NCI-H2227 (cell line): ENCODE data around the gene UBXN2A.

Experiments used
- DNase-seq: peaks from one replicate; lab custom pipeline; 2025; ENCODE audit not compliant: unreplicated experiment; lab: John Stamatoyannopoulos, UW

Gene UBXN2A, protein sequence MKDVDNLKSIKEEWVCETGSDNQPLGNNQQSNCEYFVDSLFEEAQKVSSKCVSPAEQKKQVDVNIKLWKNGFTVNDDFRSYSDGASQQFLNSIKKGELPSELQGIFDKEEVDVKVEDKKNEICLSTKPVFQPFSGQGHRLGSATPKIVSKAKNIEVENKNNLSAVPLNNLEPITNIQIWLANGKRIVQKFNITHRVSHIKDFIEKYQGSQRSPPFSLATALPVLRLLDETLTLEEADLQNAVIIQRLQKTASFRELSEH

DNA sequence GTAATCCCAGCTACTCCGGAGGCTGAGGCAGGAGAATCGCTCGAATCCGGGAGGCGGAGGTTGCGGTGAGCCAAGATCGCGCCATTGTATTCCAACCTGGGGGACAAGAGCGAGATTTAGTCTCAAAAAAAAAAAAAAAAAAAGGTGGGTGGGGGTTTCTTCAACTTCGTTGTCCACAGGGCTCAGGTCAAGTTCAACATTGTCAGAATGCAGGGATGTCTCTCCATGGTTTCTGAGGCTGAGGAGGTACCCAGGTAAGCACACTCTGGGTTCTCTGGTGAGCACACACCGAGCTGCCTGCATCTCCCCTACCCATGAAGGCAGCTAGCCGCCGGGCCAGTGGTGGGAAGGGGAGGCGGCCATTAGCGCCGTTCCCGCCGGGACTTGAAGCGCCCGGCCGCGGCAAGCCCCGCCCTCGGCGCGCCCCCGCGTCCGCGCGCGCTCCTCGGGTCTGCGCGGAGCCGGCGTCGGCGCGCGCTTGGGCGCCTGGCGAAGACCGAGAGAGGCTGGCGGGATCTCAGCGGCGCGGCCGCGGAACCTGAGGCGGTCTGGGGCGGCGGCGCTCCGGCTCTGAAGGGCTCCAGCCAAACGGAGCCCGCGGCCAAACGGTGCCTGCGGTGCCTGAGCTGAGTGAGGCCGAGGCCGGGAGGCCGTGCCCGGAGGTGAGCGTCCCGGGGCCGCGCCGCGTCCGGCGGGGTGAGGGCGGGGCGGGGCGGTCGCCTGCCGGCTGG lies at the start of gene UBXN2A:
Gene UBXN2A, plus strand, starts transcription at position 477 of the 731 bp plus-strand sequence. CDS start 17,852 bp downstream, outside the sequence.
- DNase-seq, result peak; percentile 95

DNA sequence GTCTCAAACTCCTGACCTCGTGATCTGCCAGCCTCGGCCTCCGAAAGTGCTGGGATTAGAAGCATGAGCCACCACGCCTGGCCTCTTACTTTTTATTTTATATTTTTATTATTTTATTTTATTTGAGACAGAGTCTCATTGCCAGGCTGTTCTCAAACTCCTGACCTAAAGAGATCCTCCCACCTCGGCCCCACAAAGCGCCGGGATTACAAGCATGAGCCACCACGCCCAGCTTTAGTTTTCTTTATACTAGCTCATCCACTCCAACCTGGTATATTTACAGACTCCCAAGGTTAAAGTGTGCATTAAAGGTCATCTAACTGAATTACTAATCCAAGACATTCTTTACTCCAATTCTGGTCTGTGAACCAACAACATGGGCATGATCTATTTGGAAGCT lies 40.1 kb upstream of the UBXN2A start:
- DNase-seq, result no peak

DNA sequence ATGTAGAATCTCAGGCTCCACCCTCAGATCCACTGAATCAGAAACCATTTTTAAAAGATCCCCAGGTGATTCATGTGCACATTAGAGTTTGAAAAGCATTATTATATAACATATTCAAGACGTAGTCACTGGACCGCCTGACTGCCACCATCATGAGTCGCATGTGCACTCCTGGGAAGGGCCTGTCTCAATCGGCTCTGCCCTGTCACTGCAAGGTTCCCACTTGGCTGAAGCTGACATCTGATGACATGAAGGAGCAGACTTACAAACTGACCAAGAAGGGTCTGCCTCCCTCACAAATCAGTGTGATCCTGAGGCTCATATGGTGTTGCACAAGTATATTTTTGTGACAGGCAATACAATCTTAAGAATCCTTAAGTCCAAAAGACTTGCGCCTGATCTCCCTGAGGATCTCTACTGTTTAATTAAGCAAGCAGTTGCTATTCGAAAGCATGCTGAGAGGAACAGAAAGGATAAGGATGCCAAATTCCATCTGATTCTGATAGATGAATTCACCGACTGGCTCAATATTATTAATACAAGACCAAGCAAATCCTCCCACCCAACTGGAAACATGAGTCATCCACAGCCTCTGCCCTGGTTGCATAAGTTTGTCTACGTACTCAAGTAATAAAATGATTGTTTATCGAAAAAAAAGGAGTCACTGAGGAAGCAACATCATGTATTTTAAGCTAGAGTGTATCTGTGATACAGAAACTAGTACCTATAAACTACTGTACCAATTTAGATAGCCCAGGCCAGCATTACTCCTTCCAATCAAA lies 39.5 kb upstream of the UBXN2A start:
- no peak for DNase-seq

DNA sequence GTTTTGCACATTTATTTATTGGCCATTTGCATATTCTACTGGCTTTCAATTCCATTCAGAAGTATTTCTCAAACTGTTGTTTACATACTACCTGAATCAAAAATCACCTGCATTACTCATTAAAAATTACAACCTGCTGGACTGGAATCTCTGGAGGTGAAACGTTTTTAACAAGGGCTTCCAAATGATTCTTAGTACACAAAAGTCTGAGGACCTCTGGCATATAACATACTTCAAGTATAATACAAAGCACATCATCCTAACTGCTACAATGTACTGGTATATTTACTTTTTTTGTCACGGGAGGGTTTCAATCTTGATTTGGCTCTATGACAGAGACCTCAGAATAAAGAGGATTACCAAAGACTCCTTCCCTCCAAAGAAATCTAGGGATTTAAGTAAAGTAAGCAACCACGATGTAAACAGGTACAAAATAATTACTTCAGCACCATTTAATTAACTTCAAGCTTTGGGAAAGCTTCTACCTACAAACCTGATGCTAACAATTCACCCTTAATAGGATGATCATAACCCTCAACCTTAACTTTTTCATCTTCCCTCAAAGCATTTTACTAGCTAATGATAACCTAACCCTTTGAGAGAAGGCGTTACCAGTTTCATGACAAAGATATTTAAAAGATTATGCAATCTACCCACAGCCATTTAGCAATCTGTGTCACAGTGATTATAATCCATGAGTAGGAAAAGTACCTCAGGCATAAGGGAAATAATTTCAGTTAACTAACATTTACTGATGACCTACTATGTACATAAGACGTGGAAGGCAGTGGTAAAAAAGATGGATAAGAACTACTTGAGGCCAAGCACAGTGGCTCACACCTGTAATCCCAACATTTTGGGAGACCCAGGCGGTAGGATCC lies 38.1 kb upstream of the UBXN2A start:
- no peak for DNase-seq

DNA sequence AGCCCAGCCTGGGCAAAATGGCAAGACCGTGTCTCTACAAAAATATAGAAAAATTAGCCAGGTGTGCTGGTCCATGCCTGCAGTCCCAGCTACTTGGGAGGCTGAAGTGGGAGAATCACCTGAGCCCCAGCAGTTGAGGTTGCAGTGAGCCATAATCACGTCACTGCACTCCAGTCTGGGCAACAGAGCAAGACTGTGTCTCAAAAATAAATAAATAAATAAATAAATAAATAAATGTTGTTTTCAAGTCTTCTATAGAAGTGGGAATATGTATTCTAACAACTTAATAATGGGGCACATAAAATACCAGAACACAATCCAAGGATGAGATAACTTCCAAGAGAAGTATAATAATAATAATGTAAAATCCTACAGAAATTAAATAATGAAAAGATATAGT lies 37.2 kb upstream of the UBXN2A start:
- no peak for DNase-seq

DNA sequence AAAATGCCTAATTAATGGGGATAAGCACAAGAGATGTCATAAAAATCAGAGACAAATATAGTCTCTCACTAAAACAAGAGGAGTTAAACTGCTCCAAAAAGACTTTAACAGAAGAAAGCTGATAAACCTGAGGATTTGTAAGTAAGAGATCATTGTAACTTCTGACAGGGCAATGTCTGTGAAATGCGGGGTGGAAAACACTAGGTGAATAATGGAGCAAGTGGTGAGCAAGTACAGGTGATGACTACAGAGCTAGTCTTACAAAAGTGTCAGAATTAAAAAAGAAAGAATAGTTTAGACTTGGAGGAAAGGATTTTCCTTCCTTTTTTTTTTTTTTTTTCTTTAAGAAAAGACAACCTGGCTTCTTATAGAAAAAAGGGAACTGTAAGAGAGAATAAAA lies 36.0 kb upstream of the UBXN2A start:
- DNase-seq, result no peak

DNA sequence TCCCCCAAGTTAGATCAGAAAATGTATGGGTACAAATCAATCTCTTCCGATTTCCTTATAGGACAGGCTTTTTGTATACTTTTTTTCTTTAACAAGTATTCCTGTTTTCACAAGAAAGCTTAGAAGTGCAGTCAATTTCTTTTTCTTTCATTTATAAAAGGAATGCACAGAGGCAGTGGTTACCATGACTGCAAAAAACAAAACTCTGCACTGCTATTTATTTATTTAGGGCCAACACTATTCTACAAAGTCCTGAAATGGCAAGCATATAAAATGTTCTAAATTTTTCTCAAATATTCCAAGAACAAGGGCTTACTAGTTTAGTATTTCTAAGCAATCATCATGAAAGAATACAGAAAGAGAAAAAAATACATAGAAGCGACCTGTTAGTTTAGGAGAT lies 35.6 kb upstream of the UBXN2A start:
- DNase-seq, result no peak

DNA sequence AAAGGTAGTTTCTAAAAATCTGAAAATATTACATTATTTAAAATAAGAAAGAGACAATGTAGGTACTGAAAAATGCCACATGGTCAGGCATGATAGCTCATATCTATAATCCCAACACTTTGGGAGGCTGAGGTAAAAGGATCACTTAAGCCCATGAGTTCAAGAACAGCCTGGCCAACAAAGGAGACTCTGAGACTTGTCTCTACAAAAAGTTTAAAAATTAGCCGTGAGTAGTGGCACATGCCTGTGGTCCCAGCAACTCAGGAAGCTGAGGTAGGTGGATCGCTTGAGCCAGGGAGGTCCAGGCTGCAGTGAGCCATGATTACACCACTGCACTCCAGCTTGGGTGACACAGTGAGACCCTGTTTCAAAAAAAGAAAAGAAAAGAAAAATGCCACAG lies 35.1 kb upstream of the UBXN2A start:
- no peak for DNase-seq

DNA sequence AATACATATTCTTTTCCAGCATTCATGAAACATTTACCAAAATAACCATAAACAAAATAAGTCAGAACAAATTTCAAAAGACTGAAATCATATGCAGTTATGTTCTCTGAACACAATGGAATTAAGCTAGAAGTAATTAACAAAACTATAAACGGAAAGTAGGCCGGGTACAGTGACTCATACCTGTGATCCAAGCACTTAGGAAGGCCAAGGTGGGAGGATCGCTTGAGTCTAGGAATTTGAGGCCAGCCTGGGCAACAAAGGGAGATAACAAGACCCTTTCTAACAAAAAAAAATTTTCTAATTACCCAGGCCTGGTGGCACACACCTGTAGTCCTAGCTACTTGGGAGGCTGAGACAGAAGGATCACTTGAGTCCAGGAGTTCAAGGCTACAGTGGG lies 28.2 kb upstream of the UBXN2A start:
- no peak for DNase-seq

DNA sequence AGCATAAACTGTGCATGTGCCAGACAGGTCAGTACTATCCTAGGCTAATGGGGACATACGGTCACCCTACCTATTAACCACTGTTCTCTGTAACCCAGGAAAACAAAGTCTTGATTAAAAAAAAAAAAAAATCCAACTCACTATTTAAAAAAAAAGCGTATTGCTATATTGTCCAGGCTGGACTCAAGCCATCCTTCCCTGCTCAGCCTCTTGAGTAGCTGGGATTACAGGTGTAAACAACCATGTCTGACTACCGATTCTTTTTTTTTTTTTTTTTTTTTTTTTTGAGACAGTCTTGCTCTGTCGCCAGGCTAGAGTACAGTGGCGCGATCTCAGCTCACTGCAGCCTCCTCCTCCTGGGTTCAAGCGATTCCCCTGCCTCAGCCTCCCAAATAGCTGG lies 24.9 kb upstream of the UBXN2A start:
- no peak for DNase-seq

DNA sequence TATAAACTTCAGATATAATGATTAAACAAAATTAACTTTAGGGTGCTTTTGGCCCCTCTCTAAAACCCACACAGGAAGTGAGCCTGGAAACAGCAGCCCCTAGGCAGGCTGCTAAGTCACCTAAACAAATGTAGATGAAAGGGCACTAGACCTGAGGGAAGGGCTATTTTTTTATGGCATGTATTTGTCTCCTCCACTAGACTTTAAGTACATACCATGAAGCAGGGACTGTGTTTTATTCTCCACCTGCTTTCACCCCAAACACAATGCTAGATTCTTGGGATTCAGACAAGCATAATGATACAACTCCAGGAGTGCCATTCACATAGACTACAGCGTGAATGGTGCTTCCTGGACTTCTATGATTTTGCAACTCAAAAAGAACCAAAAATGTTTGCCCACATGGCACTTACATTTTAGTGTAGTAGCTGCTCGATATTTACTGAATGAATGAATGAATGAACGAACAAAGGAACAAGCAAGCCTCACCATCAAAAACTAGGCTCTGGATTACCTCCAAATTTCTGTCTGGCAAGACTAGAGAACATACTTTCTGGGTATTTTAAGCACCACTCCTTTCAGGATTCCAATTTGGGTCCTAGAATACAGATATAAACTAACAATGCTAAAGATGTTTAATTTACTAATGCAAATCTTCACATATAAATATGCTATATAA lies 23.4 kb upstream of the UBXN2A start:
- DNase-seq, result no peak

DNA sequence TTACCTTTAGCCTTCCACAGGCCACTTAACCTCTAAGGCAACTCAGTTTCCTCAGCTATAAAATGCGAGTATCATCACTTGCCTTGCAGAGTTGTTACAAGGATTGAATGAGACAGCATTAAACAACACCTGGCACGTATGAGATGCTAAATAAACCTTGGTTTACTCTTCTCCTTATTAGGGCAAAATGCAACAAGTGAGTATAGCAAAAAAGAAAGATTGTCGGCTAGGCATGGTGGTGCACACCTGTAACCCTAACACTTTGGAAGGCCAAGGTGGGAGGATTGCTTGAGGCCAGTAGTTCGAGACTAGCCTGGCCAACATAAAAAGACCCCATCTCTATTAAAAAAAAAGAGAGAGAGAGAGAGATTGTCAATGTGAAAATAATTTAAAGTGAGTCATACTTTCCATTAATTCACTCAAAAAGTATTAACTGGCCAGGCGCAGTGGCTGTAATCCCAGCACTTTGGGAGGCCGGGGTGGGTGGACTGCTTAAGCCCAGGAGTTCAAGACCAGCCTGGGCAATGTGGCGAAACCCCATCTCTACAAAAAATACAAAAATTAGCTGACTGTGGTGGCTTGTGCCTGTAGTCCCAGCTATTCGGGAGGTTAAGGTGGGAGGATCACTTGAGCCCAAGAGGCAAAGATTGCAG lies 21.3 kb upstream of the UBXN2A start:
- no peak for DNase-seq

DNA sequence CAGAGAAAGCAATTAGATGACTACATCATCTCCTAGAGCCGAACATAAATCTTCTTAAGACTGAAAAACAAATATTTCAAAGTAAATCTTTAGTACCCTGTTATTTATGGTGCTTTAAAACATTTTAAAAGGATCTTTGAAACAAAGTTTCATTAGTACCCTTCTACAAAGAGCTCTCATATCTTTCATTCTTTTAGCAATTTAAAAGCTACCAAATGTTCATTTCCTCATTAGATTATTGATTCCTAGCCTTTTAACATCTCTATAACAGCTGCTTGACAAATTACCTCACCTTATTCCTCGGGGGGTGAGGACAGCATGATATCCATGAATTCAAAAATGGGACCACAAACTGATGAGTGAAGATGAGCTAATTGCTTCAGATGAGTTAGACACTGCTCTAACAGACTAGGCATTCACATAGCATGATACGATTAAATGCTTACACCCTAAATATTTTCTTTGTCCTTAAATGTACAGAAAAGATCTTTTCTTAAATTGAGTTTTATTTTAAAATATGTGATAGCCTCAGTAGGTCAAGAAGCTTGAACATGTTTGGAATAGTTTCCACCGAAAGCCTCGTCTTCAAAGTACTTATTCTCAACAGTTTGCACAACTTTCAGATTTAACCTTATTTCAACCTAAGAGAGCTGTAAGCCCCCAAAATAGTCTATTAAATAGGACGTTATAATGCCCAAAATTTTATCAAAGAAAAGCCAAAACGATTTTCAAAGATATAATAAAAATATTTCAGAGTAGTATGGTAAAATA lies 15.5 kb upstream of the UBXN2A start:
- no peak for DNase-seq

DNA sequence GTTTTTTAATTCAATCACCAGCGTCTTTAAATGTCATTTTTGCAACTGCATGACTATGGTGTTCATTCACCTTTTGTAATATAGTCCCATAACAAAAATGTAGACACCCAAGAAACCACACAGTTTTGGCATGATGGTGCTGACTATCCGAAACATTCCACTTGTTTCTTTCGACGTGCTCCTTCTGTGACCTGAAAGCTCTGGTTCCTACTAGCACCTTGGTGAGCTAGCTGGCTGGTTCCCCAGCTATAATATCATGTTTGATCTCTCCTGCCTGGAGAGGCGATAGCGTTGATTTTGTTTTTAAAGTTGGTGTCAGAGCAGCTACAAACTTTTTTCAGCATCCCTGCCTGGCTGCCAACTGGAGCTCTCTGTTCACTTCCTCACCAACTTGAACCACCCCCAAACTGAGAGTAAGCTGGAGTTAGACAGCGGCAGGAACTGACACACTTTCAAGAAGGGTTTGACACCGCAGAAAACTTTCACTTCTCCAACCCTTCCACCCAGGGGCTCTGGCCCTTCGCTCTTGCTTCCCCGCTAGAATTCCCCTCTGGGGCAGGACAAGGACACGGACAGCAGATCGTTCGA lies 14.5 kb upstream of the UBXN2A start:
- DNase-seq, result no peak

DNA sequence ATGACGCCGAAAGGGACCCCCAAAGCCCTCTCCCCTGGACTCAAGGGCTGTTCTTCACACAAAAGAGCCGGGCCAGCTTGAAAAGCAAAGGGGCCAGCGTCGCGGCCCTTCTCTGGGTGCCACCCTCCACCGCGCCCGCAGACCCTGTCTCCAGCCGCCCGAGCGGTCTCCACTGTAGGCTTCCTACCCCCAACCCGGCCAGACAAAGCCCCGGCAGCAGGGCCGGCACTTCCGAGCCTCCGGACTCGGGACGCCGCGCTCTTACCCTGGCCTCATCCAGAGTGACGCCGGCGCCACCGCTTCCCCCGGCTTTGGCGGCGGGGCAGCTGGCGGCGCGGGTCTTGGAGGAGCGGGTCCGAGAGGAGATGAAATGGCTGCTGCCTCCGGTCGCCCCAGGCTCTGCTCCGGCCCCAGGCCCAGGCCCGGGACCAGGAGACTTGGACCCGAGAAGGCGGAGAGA lies 13.9 kb upstream of the UBXN2A start:
- DNase-seq, result peak; percentile 67

DNA sequence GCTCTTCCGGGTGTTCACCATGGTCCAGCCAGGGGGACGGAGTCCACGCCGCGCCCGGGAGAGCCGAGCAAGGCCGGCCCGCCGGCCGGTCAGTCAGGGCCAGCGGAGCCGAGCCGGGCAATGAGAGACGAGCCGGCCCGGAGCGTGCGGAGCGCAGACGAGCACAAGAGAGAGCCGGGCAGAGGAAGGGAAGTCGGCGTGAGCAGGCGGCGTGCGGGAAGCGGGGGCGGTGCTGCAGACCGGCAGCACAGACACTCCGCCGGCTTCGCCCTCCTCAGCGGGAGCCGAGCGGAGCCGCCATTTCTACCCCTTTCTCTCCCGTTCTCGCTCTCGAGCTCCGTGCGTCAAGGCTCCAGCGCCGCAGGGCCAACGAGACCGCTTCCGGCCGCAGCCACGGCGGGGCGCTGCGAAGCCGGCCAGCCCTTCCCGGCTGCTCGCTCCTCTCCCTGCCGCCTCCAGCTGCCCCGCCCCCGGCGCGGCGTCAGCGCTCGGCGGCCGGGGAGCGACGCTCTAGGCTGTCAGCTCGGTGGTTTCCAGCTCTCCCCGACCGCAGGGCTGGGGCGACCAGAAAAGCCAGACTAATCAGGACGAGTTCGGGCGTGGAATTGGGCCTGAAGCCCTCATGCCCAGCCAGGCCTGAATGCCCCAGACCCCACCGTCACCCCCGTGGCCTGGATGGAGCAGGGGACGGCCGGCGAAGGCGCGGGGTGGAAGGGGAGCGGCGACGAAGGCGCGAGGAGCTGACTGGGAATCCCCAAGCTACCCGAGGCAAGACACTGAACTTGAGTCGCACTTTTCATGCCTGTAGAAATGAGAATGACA lies 13.3 kb upstream of the UBXN2A start, which contains the start of gene ATAD2B:
Gene ATAD2B, minus strand, starts transcription at position 374 of the 822 bp plus-strand sequence. Its CDS starts 353 bp downstream, at position 21.
- peak; percentile 98 for DNase-seq

DNA sequence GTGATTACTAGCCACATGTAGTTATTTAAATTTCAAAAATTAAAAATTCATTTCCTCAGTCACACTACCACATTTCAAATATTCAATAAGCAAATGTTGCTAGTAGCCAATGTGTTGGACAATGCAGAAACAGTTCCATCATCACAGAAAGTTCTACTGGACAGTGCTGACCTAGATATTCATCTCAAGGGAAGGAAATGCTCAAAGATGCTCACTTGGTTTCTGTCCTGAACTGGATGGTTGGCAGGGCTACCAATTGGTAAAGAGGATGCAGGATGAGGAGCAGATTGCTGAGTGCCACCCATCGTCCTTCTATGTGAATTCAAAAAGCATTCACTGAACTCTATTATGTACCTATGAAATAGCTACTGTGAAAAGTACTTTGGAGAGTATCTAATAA lies 6.0 kb upstream of the UBXN2A start:
- no peak for DNase-seq
